Left cardiac atrium (tissue), 4 donors: ENCODE results near the gene IGSF23. TPM values are rescaled to one million over a fixed set of nuclear protein-coding genes. Genes with fewer than 3 reads are reported as not detected.
"Not testable (repeated sequence)": the region's sequence is repeated elsewhere in the genome, so short reads cannot be mapped to it uniquely, and the experiment has no call there.

Experiments
- ATAC-seq, 2 donors: fragments of 200-7000 bp; cut with Tn5 transposase; one replicate each; pipeline ENCODE4 v1.9.1; 2020; ENCODE audit warnings: mild to moderate bottlenecking in 2 of 2, moderate library complexity in 2 of 2
- DNase-seq: peaks from one replicate; pipeline ENCODE4 v3.0.0-alpha.2; 2020
- intact Hi-C, 2 donors: fragments of 100-400 bp; cut with DNase I; formaldehyde crosslinking; loops; one replicate each; pipeline versions ENCODE4 v1.14.1 to v1.15.1; 2022 to 2023
- total RNA-seq, 2 donors: library from RNA; stranded (reverse); fragmentation: NEBNext Ultra II Directional; extraction: Animal tissue kit (Norgen Biotek cat#: 25700); gene quantifications; one replicate each; pipeline ENCODE4 v1.2.1, GENCODE V29; 2021
- donor health status: DM: no; HTN: yes; CAD: no.
- donor health status: DM: no; HTN: yes; CAD: no; lungs with severe emphysema.
- donor health status: DM: yes; HTN: yes; CAD: no.
- donor health status: Dilated cardiomyopathy.

IGSF23 gene
- total RNA-seq, 2 donors from 2014 or later: not detected

GRCh38 chr19:44582581-44583265 is 30.6 kb upstream of the IGSF23 start:
- DNase-seq (peak; percentile 49), ATAC-seq (no peak)
- intact Hi-C loops: no loop called here

DNA sequence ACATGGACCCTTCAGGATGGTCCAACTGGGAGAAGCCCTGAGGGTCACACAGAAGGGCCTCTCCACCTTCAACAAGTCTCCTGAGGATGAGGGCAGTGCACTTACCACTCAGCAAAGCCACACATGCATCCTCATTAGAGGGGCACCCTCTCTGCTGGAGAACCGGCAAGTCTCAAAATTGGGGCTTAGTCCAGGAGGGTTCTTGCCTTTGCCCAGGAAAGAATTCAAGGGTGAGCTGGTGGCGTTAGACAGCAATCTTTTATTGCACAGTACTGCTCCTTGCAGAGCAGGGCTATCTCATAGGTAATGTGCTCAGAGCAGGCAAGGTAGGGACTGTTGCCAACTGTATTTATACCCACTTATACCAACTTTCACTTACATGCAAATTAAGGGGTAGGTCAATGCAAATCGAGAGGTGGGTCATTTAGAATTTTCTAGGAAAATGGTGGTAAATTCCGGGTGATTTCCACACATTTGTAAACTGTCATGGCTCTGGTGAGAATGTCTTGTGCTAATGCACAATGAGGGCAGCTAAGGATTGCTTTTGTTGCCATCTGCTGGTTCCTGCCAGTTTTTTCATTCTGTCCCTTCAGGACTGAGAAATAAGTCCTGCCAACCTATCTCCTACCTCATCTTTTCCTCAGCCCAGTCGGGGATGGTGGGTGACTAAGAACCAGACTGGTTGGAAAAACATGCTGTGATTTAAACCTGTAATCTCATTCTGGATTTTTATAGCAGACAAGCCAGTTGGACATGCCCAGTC is 27.8 kb upstream of the IGSF23 start:
- intact Hi-C loops: loop anchor here in 1 of 2 donors (5.0 kb wide), 1 partner anchor 67 kb away; no protein-coding TSS in a partner anchor
- ATAC-seq: no peak
- DNase-seq: no peak

DNA sequence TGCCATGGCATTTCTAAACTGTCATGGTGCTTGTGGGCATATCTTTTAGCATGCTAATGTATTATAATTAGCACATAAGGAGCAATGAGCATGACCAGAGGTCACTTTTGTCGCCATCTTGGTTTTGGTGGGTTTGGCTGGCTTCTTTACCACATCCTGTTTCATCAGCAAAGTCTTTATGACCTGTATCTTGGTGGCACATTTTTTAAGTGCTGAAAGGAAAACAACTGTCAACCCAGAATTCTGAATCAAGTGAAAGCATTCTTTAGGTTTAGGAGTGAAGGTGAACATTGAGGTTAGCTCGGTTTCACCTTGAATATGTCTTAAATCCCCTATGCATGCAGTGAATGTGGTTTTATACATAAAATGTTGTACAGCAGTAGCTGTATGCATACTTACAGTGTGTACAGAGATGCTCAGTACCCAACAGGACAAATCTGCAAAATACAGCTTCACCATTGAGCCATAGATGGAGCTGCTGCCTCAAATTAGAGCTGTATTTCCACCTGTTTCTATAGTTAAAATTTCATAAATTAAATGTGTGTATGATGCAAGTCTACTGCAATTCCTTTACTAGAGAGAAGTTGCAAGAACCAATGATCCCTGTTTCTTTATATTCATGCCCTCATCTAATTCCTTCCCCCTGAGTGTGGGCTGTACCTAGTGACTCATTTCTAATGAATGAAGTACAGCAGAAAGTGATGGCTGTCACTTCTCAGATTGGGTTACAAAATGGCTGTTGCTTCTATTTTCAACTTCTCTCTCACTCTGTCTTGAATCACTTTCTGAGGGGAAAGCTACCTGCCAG is 25.2 kb upstream of the IGSF23 start:
- no peak for DNase-seq
- intact Hi-C loops: loop anchor here in 1 of 2 donors (5.0 kb wide), 1 partner anchor 64 kb away; no protein-coding TSS in a partner anchor
- peak; percentile 34 to 80 for ATAC-seq

DNA sequence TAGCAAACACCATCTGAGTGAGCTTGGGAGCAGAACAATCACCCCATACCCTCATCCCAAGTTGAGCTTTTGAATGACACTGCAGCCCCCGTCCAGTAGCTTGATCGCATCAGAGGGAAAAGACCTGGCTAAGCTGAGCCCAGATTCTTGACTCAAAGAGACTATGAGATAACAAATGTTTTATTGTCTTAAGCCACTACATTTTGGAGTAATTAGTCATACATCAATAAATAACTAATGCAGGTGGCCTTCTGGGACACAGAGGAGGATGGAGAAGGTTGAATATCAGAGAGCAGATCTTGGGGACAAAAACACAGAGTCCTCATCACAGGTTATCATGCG is 24.6 kb upstream of the IGSF23 start:
- intact Hi-C loops: loop anchor here in 1 of 2 donors (5.0 kb wide), 1 partner anchor 64 kb away; no protein-coding TSS in a partner anchor

DNA sequence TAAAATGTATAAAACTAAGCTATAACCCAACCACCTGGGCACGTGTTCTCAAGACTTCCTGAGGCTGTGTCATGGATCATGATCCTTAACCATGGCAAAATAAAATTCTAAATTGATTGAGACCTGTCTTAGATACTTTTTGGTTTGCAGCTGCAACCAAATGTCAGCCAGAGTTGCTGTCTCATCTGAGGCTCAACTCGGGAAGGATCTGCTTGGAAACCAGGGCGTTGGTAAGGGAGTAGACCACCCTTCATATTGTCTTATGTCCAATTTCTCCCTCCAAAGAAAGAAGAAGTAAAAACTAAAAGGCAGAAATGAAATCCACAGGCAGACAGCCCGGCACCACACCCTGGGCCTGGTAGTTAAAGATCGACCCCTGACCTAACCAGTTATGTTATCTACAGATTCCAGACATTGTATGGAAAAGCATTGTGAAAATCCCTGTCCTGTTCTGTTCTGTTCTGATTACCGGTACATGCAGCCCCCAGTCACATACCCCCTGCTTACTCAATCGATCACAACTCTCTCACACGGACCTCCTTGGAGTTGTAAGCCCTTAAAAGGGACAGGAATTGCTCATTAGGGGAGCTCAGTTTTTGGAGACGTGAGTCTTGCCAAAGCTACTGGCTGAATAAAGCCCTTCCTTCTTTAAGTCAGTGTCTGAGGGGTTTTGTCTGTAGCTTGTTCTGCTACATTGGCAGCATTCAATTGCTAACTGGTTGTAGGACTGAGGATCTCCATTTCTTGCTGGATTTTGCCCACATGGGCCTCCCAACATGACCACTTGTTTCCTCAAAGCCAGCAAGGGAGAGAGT is 22.9 kb upstream of the IGSF23 start:
- intact Hi-C loops: no loop called here

More for the DNA sequence above, 24.6 kb upstream of the IGSF23 start:
- ATAC-seq (no peak), DNase-seq (no peak)

GRCh38 chr19:44591340-44591993 is 21.9 kb upstream of the IGSF23 start:
- DNase-seq, ATAC-seq, intact Hi-C loops: not testable (repeated sequence)

More for the DNA sequence above, 22.9 kb upstream of the IGSF23 start:
- DNase-seq (no peak), ATAC-seq (no peak)

- intact Hi-C loops: no loop called here
- DNase-seq (no peak), ATAC-seq (peak; percentile 57 to 73)
Observed at GRCh38 chr19:44592451-44592890, 20.9 kb upstream of the IGSF23 start.

- DNase-seq: no peak
- ATAC-seq: no peak
- intact Hi-C loops: no loop called here
Observed at GRCh38 chr19:44593294-44593693, 20.1 kb upstream of the IGSF23 start.

DNA sequence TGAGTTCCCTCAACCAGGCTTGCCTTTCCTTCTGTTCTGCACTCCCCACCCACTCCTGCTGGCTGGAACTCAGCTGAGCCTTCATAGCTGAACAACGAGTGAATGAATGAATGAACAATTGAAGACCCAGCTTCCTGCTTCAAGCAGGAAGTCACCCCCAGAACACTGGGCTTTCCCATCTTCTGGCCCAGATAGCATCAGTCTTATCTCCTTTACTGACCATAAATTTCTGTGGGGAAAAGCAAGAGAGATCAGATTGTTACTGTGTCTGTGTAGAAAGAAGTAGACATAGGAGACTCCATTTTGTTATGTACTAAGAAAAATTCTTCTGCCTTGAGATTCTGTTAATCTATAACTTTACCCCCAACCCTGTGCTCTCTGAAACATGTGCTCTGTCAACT is 19.5 kb upstream of the IGSF23 start:
- ATAC-seq, intact Hi-C loops, DNase-seq: not testable (repeated sequence)

GRCh38 chr19:44596428-44597130 is 16.8 kb upstream of the IGSF23 start:
- no peak for ATAC-seq
- intact Hi-C loops: no loop called here
- no peak for DNase-seq

DNA sequence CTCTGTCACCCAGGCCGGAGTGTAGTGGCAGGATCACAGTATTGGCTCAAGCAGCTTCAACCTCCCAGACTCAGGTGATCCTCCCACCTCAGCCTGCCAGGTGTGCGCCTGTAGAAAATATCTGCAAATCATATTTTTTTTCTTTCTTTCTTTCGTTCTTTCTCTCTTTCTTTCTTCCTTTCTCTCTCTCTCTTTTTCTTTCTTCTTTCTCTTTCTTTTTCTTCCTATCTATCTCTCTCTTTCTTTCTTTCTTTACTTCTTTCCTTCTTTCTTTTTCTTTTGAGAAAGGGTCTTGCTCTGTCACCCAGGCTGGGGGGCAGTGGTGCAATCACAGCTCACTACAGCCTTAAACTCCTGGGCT is 16.3 kb upstream of the IGSF23 start:
- ATAC-seq: no peak
- intact Hi-C loops: no loop called here
- DNase-seq: no peak

GRCh38 chr19:44598355-44598754 is 15.0 kb upstream of the IGSF23 start:
- DNase-seq (no peak), ATAC-seq (no peak)
- intact Hi-C loops: no loop called here

GRCh38 chr19:44598880-44599279 is 14.5 kb upstream of the IGSF23 start:
- DNase-seq: no peak
- ATAC-seq: no peak
- intact Hi-C loops: no loop called here

DNA sequence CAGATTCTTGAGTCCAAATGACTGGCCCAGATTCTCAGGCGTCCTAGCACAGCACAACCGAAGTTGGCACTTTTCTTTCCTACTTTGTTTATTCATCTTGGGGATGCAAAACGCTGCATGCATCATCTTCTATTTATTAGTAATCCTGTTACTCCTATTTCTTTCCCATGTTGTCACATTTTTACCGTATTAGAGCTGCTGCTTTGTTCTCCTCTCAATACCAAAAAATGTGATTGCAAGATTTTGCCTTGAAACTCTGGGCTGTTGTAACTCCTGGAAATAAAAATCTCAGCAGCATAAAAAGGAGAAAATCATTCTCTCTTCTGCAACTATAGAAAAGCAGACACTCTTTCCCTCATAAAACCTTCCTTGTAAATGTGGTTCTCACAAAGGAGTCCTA is 12.9 kb upstream of the IGSF23 start:
- ATAC-seq (no peak), DNase-seq (no peak)
- intact Hi-C loops: no loop called here

GRCh38 chr19:44602081-44602480 is 11.3 kb upstream of the IGSF23 start:
- intact Hi-C loops: no loop called here
- no peak for ATAC-seq
- DNase-seq: no peak

GRCh38 chr19:44603201-44603945 is 10.0 kb upstream of the IGSF23 start:
- DNase-seq (peak; percentile 36), ATAC-seq (peak in 1 of 2 donors; percentile 41)
- intact Hi-C loops: no loop called here

DNA sequence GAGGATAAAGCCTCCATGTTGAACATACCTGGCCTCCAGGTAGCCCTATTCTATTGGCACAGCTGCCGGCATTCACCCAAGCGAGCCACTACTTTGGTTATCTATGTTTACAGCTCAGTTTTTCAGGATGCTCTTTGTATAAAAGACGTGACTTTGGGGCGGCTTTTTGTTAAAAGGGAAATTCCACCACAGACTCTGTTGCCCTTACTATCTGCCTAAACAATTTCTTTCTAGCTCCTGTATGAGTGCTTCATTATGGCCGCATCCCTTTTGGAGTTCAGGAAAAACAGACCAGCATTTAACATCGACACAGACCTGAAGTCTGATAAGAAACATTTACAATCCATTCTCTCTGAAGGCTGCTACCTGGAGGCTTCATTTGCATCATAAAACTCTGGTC is 9.1 kb upstream of the IGSF23 start:
- DNase-seq (no peak), ATAC-seq (no peak)
- intact Hi-C loops: no loop called here
